Mesendoderm (in vitro differentiated cells): Measurements from ENCODE around the gene MBD5.

Source experiments
- DNase-seq: peaks from one replicate; pipeline ENCODE4 v3.0.0; 2013
- H2AK5ac ChIP-seq: 2 replicates; pipeline ENCODE4 v1.6.1; 2013; ENCODE audit warnings: low read length, inconsistent platforms
- H2BK120ac ChIP-seq: 2 replicates; pipeline ENCODE4 v1.6.1; 2013; ENCODE audit warnings: low read depth, mild to moderate bottlenecking, low read length, moderate library complexity, mixed read lengths
- H2BK15ac ChIP-seq: replicated peaks from 2 replicates; pipeline ENCODE4 v1.6.1; 2013; ENCODE audit warnings: low read depth, mild to moderate bottlenecking, moderate library complexity
- H2BK5ac ChIP-seq: 2 replicates; pipeline ENCODE4 v1.6.1; 2013; ENCODE audit warnings: low read length, inconsistent platforms
- H3K18ac ChIP-seq: 2 replicates; pipeline ENCODE4 v1.6.1; 2013; ENCODE audit warnings: mild to moderate bottlenecking, low read length, mixed read lengths
- H3K23ac ChIP-seq: one replicate; pipeline ENCODE4 v1.6.1; 2013; ENCODE audit warnings: low read length
- H3K27ac ChIP-seq: 2 replicates; pipeline ENCODE4 v1.5.1; 2013; ENCODE audit warnings: low read depth, mild to moderate bottlenecking, inconsistent platforms, low read length, moderate library complexity
- H3K27me3 ChIP-seq: 2 replicates; pipeline ENCODE4 v1.6.1; 2013; ENCODE audit warnings: low read length, control low read depth, mild to moderate bottlenecking, inconsistent platforms; ENCODE audit not compliant: insufficient read depth, poor library complexity
- H3K36me3 ChIP-seq: 2 replicates; pipeline ENCODE4 v1.6.1; 2013; ENCODE audit warnings: low read length, inconsistent platforms; ENCODE audit not compliant: control insufficient read depth, insufficient read depth
- H3K4ac ChIP-seq: one replicate; pipeline ENCODE4 v1.6.1; 2013; ENCODE audit warnings: low read depth, mild to moderate bottlenecking, low read length, moderate library complexity
- H3K4me1 ChIP-seq: 2 replicates; pipeline ENCODE4 v1.6.1; 2013; ENCODE audit warnings: low read depth, low read length, inconsistent platforms; ENCODE audit not compliant: control insufficient read depth
- H3K4me2 ChIP-seq: 2 replicates; pipeline ENCODE4 v1.6.1; 2013; ENCODE audit warnings: low read length
- H3K4me3 ChIP-seq: 2 replicates; pipeline ENCODE4 v1.5.1; 2013; ENCODE audit warnings: mild to moderate bottlenecking, low read length
- H3K56ac ChIP-seq: one replicate; pipeline ENCODE4 v1.6.1; 2013; ENCODE audit warnings: low read length
- H3K79me1 ChIP-seq: 2 replicates; pipeline ENCODE4 v1.6.1; 2013; ENCODE audit warnings: low read length, inconsistent platforms
- H3K79me2 ChIP-seq: 2 replicates; pipeline ENCODE4 v1.6.1; 2013; ENCODE audit warnings: mild to moderate bottlenecking, low read length; ENCODE audit not compliant: control insufficient read depth, insufficient read depth
- H3K9ac ChIP-seq: 2 replicates; pipeline ENCODE4 v1.6.1; 2013; ENCODE audit warnings: low read length, inconsistent platforms
- H4K5ac ChIP-seq: one replicate; pipeline ENCODE4 v1.6.1; 2013; ENCODE audit warnings: low read length
- H4K8ac ChIP-seq: one replicate; pipeline ENCODE4 v1.6.1; 2013; ENCODE audit warnings: low read depth, mild to moderate bottlenecking, control low read depth, low read length, moderate library complexity
- WGBS: extraction: QIAGEN DNeasy Blood & Tissue Kit; methylation state at CpG from one replicate; pipeline ENCODE4 v1.1.7; 2013; ENCODE audit warnings: low lambda C conversion rate, missing lambda C conversion rate; ENCODE audit not compliant: insufficient coverage; ENCODE audit errors: extremely low coverage; 5-methylcytosine and 5-hydroxymethylcytosine counted together

MBD5 gene

DNA sequence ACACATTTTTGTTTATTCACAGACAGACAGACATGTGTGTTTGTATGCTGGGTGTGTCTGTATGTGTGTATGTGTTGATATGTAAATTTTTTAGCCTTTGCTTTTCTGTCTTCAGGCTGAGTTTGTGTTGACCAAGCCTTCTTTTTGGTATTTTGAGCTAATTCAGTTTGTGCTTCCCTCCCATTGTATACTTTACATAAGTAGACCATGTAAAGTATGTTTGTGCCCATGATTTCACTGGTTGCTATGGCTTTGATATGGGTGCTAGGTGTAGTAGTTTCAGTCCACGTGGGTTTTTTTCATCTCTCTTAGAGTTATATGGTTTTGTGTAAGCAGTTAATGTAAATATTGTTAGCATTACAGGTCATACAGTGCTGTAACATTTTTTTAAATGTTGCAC, 494.2 kb downstream of the MBD5 start:
- no peak overlapping the region for H2AK5ac ChIP-seq
- H3K27me3 ChIP-seq, result no peaks in the 10 kb centered on the region

DNA sequence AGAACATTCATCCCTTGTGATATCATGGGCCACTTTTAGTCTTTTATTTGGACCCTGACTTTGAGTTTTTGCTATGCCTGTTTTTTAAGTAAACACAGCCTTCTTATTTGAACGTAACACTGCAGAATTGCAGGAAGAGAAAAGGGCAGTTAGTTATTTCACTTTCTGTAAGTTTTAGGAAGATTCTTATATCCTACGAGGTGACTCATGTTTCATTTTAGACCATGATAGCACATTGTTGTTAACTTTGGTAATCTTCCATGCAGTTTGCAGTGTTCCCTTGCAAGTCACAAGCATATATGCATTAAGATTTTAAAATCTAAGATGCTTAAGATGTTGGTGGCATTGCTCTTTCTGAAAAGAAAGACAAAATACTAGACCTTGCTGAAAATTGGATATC, 495.1 kb downstream of the MBD5 start:
- H3K79me2 ChIP-seq, result no peaks in the 10 kb centered on the region
- H4K5ac ChIP-seq, result no peak overlapping the region
- H3K56ac ChIP-seq, result no peak overlapping the region
- H3K4ac ChIP-seq, result no peak overlapping the region
- no peak overlapping the region for H3K18ac ChIP-seq
- no peak overlapping the region for H2BK120ac ChIP-seq
- no peak overlapping the region for H3K23ac ChIP-seq
- no CpG with 5 or more reads among the region's 2 CpGs for WGBS
- H2AK5ac ChIP-seq, result no peak overlapping the region
- no peak for DNase-seq
- no peaks in the 10 kb centered on the region for H3K36me3 ChIP-seq
- H3K4me2 ChIP-seq, result no peak overlapping the region
- no peak overlapping the region for H3K27ac ChIP-seq
- H3K4me3 ChIP-seq, result no peak overlapping the region
- H3K79me1 ChIP-seq, result no peaks in the 10 kb centered on the region
- peaks cover 6% of the 10 kb centered on the region for H3K4me1 ChIP-seq
- no peak overlapping the region for H2BK15ac ChIP-seq
- H2BK5ac ChIP-seq, result no peak overlapping the region
- no peak overlapping the region for H3K9ac ChIP-seq
- H3K27me3 ChIP-seq, result no peaks in the 10 kb centered on the region
- H4K8ac ChIP-seq, result no peak overlapping the region

More for the DNA sequence above, 494.2 kb downstream of the MBD5 start:
- Histone ChIP-seq H4K8ac (no peak overlapping the region), H3K23ac (no peak overlapping the region), H3K79me1 (no peaks in the 10 kb centered on the region), H3K4ac (no peak overlapping the region), H2BK120ac (no peak overlapping the region), H3K4me3 (no peak overlapping the region), H3K4me2 (no peak overlapping the region), H3K4me1 (peaks cover 6% of the 10 kb centered on the region), H3K56ac (no peak overlapping the region), H2BK5ac (no peak overlapping the region), H3K18ac (no peak overlapping the region), H3K27ac (no peak overlapping the region), H4K5ac (no peak overlapping the region), H2BK15ac (no peak overlapping the region), H3K79me2 (no peaks in the 10 kb centered on the region), H3K36me3 (no peaks in the 10 kb centered on the region), H3K9ac (no peak overlapping the region)
- no CpG with 5 or more reads among the region's 1 CpG for WGBS
- no peak for DNase-seq

GRCh38 chr2:148517296-148517695, 496.4 kb downstream of the MBD5 start:
- Histone ChIP-seq H3K56ac (no peak overlapping the region), H2BK5ac (no peak overlapping the region), H4K5ac (no peak overlapping the region), H2AK5ac (no peak overlapping the region), H3K4me1 (peaks cover 6% of the 10 kb centered on the region), H3K4me2 (no peak overlapping the region), H3K79me1 (no peaks in the 10 kb centered on the region), H2BK15ac (no peak overlapping the region), H2BK120ac (no peak overlapping the region), H3K18ac (no peak overlapping the region), H3K23ac (no peak overlapping the region), H3K79me2 (no peaks in the 10 kb centered on the region), H3K27me3 (no peaks in the 10 kb centered on the region), H3K27ac (no peak overlapping the region), H3K36me3 (no peaks in the 10 kb centered on the region), H3K4ac (no peak overlapping the region), H3K9ac (no peak overlapping the region), H4K8ac (no peak overlapping the region), H3K4me3 (no peak overlapping the region)
- WGBS, result no CpG with 5 or more reads among the region's 2 CpGs
- DNase-seq, result no peak

DNA sequence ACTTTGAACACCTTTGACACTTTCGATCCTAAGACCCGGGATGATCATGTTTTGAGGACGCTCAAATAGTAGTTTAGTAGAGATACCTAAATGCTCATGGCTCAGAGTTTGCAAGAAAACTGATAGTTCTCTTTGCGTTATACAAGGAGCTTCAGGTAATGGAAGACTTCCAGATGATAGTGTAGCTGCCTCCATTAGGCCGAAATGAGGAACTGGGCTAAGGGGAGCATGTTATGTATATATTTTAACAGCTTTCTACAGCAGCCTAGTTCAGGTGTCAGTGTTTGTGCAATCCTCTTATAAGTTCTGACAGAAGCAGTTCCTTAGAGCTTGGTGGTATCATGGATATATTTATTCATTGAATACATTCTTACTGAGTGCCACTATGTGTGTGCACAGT, 496.9 kb downstream of the MBD5 start:
- H3K9ac ChIP-seq, result no peak overlapping the region
- no peaks in the 10 kb centered on the region for H3K36me3 ChIP-seq
- no peak overlapping the region for H4K5ac ChIP-seq
- H4K8ac ChIP-seq, result no peak overlapping the region
- H3K4me1 ChIP-seq, result peaks cover 6% of the 10 kb centered on the region
- no peak for DNase-seq
- no peak overlapping the region for H2BK5ac ChIP-seq
- no peak overlapping the region for H2AK5ac ChIP-seq
- H3K4ac ChIP-seq, result no peak overlapping the region
- H3K79me2 ChIP-seq, result no peaks in the 10 kb centered on the region
- no CpG with 5 or more reads among the region's 5 CpGs for WGBS
- H2BK120ac ChIP-seq, result no peak overlapping the region
- no peaks in the 10 kb centered on the region for H3K27me3 ChIP-seq
- H3K4me3 ChIP-seq, result no peak overlapping the region
- no peak overlapping the region for H3K18ac ChIP-seq
- no peak overlapping the region for H3K23ac ChIP-seq
- H3K56ac ChIP-seq, result no peak overlapping the region
- no peaks in the 10 kb centered on the region for H3K79me1 ChIP-seq
- H2BK15ac ChIP-seq, result no peak overlapping the region
- H3K27ac ChIP-seq, result no peak overlapping the region
- no peak overlapping the region for H3K4me2 ChIP-seq

GRCh38 chr2:148519013-148519412, 498.1 kb downstream of the MBD5 start:
- Histone ChIP-seq H2BK5ac (no peak overlapping the region), H2AK5ac (no peak overlapping the region), H3K23ac (no peak overlapping the region), H2BK120ac (no peak overlapping the region), H3K4me2 (no peak overlapping the region), H3K79me1 (no peaks in the 10 kb centered on the region), H3K4ac (no peak overlapping the region), H3K9ac (no peak overlapping the region), H3K79me2 (no peaks in the 10 kb centered on the region), H3K4me3 (no peak overlapping the region), H3K18ac (no peak overlapping the region), H3K4me1 (peaks cover 6% of the 10 kb centered on the region), H4K8ac (no peak overlapping the region), H4K5ac (no peak overlapping the region), H3K27ac (no peak overlapping the region), H3K36me3 (no peaks in the 10 kb centered on the region), H3K56ac (no peak overlapping the region), H2BK15ac (no peak overlapping the region), H3K27me3 (no peaks in the 10 kb centered on the region)
- no CpG with 5 or more reads among the region's 7 CpGs for WGBS
- DNase-seq, result peak; percentile 35

DNA sequence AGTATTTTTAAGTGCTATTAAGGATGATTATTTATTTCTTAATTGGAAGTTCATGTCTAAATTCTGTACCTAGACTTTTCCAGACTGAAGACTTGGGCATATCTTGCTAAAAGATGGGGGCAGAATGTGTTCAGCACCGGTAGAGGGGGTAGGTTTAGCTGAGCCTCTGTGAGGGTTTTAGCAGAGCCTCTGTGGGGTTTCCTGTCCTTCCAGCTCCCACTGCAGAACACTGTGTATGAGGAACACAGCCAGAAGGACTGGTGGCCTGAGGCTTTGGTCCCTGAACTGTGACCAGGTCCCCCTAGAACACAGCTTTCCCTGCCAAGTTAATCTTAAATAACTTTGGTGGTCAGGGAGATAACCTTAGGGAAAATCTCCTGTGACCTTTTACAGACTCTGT, 500.3 kb downstream of the MBD5 start:
- H3K27me3 ChIP-seq, result no peaks in the 10 kb centered on the region
- H3K79me1 ChIP-seq, result no peaks in the 10 kb centered on the region
- H3K36me3 ChIP-seq, result no peaks in the 10 kb centered on the region
- H3K27ac ChIP-seq, result no peak overlapping the region
- H3K4me1 ChIP-seq, result peaks cover 6% of the 10 kb centered on the region
- no CpG with 5 or more reads among the region's 1 CpG for WGBS
- no peak overlapping the region for H2BK120ac ChIP-seq
- no peak overlapping the region for H2AK5ac ChIP-seq
- no peak overlapping the region for H3K4ac ChIP-seq
- no peak overlapping the region for H3K4me2 ChIP-seq
- H2BK5ac ChIP-seq, result no peak overlapping the region
- H4K5ac ChIP-seq, result no peak overlapping the region
- H3K56ac ChIP-seq, result no peak overlapping the region
- no peak overlapping the region for H3K18ac ChIP-seq
- no peak overlapping the region for H3K23ac ChIP-seq
- H3K79me2 ChIP-seq, result no peaks in the 10 kb centered on the region
- H3K9ac ChIP-seq, result no peak overlapping the region
- no peak overlapping the region for H3K4me3 ChIP-seq
- no peak for DNase-seq
- H4K8ac ChIP-seq, result no peak overlapping the region
- no peak overlapping the region for H2BK15ac ChIP-seq
